ENCODE measurements around the gene PPP2R3C.

GRCh38 chr14:35124127-35124526 lies 2.3 kb upstream of the PPP2R3C start:
- TF ChIP-seq CTCF (conservative IDR thresholded peaks at IDR 0.05), result no peak
- TF ChIP-seq EZH2 (IDR thresholded peaks at IDR 0.05; ENCODE audit: low read depth), result no peak

All from PC-9 (cell line).